Activated CD8-positive, alpha-beta T cell treated with anti-CD3 and anti-CD28 coated beads for 36 hours (primary cell): ENCODE data around the gene MAPKAP1. TPM values are rescaled to one million over a fixed set of nuclear protein-coding genes. Genes with fewer than 3 reads are reported as not detected.

Experiments
- ATAC-seq: fragments of 200-7000 bp; cut with Tn5 transposase; one replicate; pipeline ENCODE4 v1.10.0; 2021; ENCODE audit warnings: mild to moderate bottlenecking, moderate library complexity
- CTCF ChIA-PET: fragments of 350-600 bp; sonication (Branson Sonifier 250); formaldehyde crosslinking; loops from one replicate; lab custom pipeline; 2021; ENCODE audit warnings: antibody characterized with exemption; lab: Charles Lee
- POLR2A ChIA-PET: fragments of 350-600 bp; sonication (Branson Sonifier 250); formaldehyde crosslinking; loops from one replicate; lab custom pipeline; 2021; ENCODE audit warnings: antibody characterized with exemption; lab: Charles Lee
- DNase-seq: peaks from one replicate; pipeline ENCODE4 v3.0.0-alpha.2; 2020
- H3K27ac Mint-ChIP-seq: one replicate; pipeline ENCODE4 v1.8.0; 2021; ENCODE audit warnings: mild to moderate bottlenecking, mixed read lengths
- H3K27me3 Mint-ChIP-seq: one replicate; pipeline ENCODE4 v1.8.0; 2021; ENCODE audit warnings: mixed read lengths
- H3K36me3 Mint-ChIP-seq: one replicate; pipeline ENCODE4 v1.8.0; 2021; ENCODE audit warnings: low read depth, mixed read lengths
- H3K4me1 Mint-ChIP-seq: one replicate; pipeline ENCODE4 v1.8.0; 2021; ENCODE audit warnings: low read depth, mixed read lengths
- H3K4me3 Mint-ChIP-seq: one replicate; pipeline ENCODE4 v1.8.0; 2021; ENCODE audit warnings: mild to moderate bottlenecking, moderate library complexity, mixed read lengths
- H3K9me3 Mint-ChIP-seq: one replicate; pipeline ENCODE4 v1.8.0; 2021; ENCODE audit warnings: mixed read lengths
- CTCF ChIP-seq: fragments of 200-600 bp; IDR thresholded peaks from one replicate; pipeline ENCODE4 v1.8.0; 2022; ENCODE audit warnings: antibody characterized with exemption, mild to moderate bottlenecking
- intact Hi-C: fragments of 100-400 bp; cut with micrococcal nuclease; formaldehyde crosslinking; loops from one replicate; pipeline ENCODE4 v1.10.0; 2022
- total RNA-seq, 2 experiments: library from RNA; stranded (reverse); gene quantifications; one replicate each; pipeline ENCODE4 v1.2.3, GENCODE V29; 2021

Gene MAPKAP1
- total RNA-seq, 2 experiments from 2014 or later = 58.8 to 62.4 TPM

DNA sequence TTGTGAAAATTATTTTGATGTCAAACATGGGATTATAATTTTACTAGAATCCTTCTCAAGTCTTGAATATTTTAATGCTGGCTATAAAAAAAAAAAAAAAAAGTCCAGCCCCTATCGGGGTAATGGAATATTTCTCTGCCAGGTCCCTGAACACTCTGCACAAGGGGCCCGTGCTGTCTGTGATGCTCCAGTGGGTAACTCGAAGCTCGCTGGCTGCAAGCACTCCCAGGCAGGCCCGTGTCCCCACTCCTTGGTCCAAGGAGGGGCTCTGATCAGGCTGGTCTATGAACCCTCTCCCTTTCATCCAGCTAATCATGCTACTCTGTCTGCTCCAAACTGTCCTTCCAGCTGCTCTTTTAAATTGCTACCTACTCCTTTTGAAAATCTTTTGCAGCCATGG is 264.6 kb downstream of the MAPKAP1 start:
- ChIA-PET CTCF (interaction anchor here (1.7 kb wide), 1 partner anchor 34 kb away, joined by 8 read pairs; no protein-coding TSS in a partner anchor), POLR2A (no interaction called here)
- DNase-seq (no peak), ATAC-seq (no peak)
- Mint-ChIP-seq H3K36me3 (peaks cover 3% of the 10 kb centered on the region), H3K4me1 (no peaks in the 10 kb centered on the region), H3K27ac (no peak overlapping the region), H3K4me3 (no peak overlapping the region), H3K27me3 (no peaks in the 10 kb centered on the region), H3K9me3 (no peaks in the 10 kb centered on the region)
- intact Hi-C loops = no loop called here
- no peak for TF ChIP-seq CTCF

DNA sequence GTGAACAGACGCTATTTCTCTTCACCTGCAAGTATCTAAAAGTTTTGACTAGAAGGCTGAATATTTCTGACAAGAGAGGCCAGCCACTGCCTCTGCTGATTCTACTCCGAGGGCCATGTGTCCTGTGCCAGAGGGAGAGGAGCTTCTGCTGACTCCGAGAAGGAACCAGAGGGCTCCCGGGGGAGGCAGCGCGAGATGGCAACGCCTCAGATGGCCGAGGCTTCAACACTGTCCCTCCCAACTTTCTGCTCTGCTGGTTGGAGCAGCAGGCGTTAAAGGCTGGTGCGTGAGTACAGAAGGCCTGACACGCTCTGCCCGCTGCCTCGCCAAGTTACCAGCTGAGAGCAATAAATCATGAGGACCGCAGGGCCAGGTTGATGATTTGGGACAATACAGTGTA is 266.6 kb downstream of the MAPKAP1 start:
- Mint-ChIP-seq H3K4me3 (no peak overlapping the region), H3K27ac (no peak overlapping the region), H3K4me1 (no peaks in the 10 kb centered on the region), H3K27me3 (no peaks in the 10 kb centered on the region), H3K36me3 (peaks cover 3% of the 10 kb centered on the region), H3K9me3 (no peaks in the 10 kb centered on the region)
- DNase-seq = no peak
- CTCF ChIA-PET = interaction anchor here (0.9 kb wide), 1 partner anchor 33 kb away, joined by 3 read pairs; no protein-coding TSS in a partner anchor
- no peak for TF ChIP-seq CTCF
- intact Hi-C loops = no loop called here
- POLR2A ChIA-PET = interaction anchor here (1.3 kb wide), 1 partner anchor 10 kb away, joined by 4 read pairs; no protein-coding TSS in a partner anchor
- no peak for ATAC-seq

DNA sequence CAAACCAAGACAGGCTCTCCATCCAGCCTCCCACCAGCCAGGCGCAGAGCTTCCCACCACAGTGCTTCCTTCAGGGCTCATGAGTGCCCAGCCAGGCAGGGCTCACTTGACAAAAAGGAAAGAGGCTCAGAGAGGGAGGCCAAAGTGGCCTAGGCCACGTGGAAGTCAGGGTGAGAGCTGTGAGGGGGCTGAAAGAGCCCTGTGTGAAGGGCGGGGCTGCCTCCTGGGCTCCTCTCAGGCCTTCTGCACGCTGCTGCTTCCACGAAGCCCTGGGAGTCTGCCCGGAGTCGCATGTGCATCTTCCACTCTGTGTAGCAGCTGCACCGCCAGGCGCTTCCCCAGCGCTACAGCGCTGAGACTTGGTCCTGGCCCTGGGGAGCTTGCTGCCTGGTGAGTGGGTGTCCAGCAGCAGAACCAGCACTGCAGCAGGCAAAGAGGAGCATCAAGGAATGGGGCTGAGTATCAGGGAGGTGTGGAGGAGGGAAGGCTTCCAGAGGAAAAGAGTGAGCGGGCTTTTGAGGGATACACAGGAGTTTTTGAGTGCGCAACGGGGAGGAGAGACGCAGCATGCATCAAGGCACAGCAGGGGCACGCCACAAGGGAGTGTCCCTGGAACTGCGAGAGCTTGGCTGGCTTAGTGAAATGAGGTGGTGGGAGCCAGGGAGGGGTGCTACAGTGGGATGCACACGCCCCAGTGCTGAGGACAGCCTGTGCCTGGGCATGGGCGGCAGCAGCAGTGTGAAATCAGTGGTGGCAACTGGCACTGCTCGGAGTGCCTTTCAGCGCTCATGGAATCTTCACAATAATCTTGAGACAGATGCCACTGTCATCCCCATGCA is 267.4 kb downstream of the MAPKAP1 start:
- Mint-ChIP-seq H3K9me3 (no peaks in the 10 kb centered on the region), H3K4me3 (no peak overlapping the region), H3K36me3 (peaks cover 3% of the 10 kb centered on the region), H3K27ac (no peak overlapping the region), H3K4me1 (no peaks in the 10 kb centered on the region), H3K27me3 (no peaks in the 10 kb centered on the region)
- CTCF ChIA-PET = interaction anchor here (0.9 kb wide), 1 partner anchor 32 kb away, joined by 3 read pairs; no protein-coding TSS in a partner anchor
- ATAC-seq = no peak
- POLR2A ChIA-PET = no interaction called here
- no peak for TF ChIP-seq CTCF
- no peak for DNase-seq
- intact Hi-C loops = no loop called here

DNA sequence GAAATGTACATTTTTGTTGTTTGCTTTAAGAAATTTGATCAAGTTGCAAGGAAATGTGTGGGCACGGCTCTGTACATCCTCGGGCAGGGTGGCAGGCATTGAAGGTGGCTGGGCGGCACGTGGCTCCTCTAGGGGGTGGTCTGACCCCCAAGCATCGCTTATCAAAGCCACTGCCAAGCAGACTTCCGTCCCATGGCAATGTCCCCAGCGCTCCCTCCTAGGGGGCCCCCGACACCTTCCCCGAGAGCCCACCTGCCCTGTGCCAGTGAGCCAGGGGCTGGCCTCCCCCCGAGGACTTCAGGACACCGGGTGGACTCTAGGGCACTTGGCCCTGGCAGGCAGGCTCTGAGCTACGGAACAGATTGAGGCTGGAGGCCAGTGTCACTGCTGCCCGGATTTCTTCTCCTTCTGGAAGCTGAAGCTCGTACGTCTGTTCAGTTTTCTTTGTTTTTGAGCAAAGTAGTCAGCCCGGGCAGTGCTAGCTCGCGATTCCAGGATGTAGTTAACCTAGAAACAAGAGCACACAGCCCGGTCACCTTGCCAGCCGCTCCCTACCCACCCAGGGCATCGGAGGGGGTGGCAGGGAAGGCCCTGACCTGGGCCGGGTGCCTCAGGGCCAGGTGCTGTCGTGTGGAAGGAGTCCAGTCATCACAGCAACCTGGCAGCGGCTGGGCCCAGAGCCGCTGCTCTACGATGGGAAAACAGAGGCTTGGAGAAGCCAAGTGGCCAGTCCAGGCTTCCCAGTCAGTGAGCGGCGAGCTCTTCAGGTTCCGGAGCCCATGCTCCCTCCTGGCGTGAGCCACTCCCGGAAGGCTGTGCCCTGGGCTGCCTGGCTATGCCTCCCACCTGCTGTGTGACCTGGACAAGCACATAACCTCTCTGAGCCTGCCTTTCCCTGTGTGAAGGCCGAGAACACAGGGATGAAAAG is 268.2 kb downstream of the MAPKAP1 start:
- intact Hi-C loops = no loop called here
- DNase-seq (no peak), ATAC-seq (no peak)
- no peaks in the 10 kb centered on the region for H3K9me3 Mint-ChIP-seq
- ChIA-PET CTCF (no interaction called here), POLR2A (interaction anchor here (1.1 kb wide), 1 partner anchor 11 kb away, joined by 3 read pairs; no protein-coding TSS in a partner anchor)
- H3K27ac Mint-ChIP-seq = no peak overlapping the region
- H3K27me3 Mint-ChIP-seq = no peaks in the 10 kb centered on the region
- TF ChIP-seq CTCF = no peak
- peaks cover 3% of the 10 kb centered on the region for H3K36me3 Mint-ChIP-seq
- no peak overlapping the region for H3K4me3 Mint-ChIP-seq
- no peaks in the 10 kb centered on the region for H3K4me1 Mint-ChIP-seq
